ENCODE results near the gene SCLT1.

The SCLT1 gene

DNA sequence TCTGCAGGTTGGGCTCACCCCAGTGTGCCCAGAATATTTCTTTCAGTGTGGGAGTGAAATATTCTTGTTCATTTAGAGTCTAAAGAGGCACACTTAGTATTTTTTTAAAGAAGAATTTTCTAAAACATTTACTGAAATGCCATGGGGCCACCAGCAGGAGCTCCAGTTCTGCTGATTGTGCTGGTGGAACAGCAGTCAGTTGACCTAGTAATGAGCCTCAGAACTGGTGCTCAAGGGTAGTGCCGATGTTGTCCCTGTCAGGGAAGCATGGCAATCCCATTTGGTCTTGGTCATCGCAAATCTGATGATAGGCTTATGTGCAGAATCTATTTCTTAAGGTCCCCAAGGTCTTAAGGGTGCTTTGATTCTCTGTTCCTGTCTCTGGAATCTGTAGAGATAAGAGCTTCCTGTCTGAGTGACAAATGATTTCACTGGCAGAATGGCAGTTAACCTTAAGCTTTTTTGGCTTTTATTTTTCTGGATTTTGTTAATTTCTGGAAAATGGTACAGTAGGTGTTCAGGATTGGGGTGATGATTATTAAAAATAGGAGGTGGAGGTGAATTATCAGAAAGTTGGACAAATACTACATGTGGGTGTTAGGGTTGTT, 252.5 kb downstream of the SCLT1 start:
- DNase-seq (ENCODE audit: low read depth), result no peak
- H3K4me1 ChIP-seq (ENCODE audit: control insufficient read depth, insufficient read depth, low read length), result peaks cover 65% of the 10 kb centered on the region
- peaks cover 50% of the 10 kb centered on the region for H3K36me3 ChIP-seq (ENCODE audit: control insufficient read depth, insufficient read depth, low read length, severe bottlenecking)
- no peak overlapping the region for H3K4me3 ChIP-seq (ENCODE audit: low read length)
- no peak overlapping the region for H3K9ac ChIP-seq (ENCODE audit: low read length)
- H3K27me3 ChIP-seq (replicated peaks; ENCODE audit: control insufficient read depth, insufficient read depth, low read length), result no peaks in the 10 kb centered on the region
- no peaks in the 10 kb centered on the region for H3K9me3 ChIP-seq (ENCODE audit: control insufficient read depth, low read length)

DNA sequence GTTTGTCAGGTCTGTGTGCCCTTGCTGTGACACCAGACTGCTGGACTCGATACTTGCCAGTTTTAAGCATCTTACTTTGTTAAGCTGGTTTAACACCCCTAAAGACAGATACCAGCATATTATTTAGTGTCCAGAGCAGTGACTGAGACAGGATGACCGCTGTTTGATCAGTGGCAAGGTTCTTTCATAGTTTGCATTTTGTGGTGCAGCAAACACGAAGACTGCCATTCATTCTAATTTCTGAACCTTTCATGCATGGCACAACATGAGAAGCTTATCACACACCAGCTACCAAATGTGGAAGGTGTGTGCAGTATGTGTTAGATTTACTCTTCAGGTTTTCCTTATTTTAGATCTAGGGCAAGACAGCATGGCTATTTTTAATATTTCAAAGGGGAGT, 255.7 kb downstream of the SCLT1 start:
- no peaks in the 10 kb centered on the region for H3K9me3 ChIP-seq (ENCODE audit: control insufficient read depth, low read length)
- peaks cover 43% of the 10 kb centered on the region for H3K36me3 ChIP-seq (ENCODE audit: control insufficient read depth, insufficient read depth, low read length, severe bottlenecking)
- peaks cover 60% of the 10 kb centered on the region for H3K4me1 ChIP-seq (ENCODE audit: control insufficient read depth, insufficient read depth, low read length)
- H3K27me3 ChIP-seq (replicated peaks; ENCODE audit: control insufficient read depth, insufficient read depth, low read length), result no peaks in the 10 kb centered on the region
- H3K4me3 ChIP-seq (ENCODE audit: low read length), result no peak overlapping the region
- no peak overlapping the region for H3K9ac ChIP-seq (ENCODE audit: low read length)
- no peak for DNase-seq (ENCODE audit: low read depth)

- Histone ChIP-seq H3K27me3 (replicated peaks; ENCODE audit: control insufficient read depth, insufficient read depth, low read length) (no peaks in the 10 kb centered on the region), H3K4me3 (ENCODE audit: low read length) (no peak overlapping the region), H3K9ac (ENCODE audit: low read length) (no peak overlapping the region), H3K4me1 (ENCODE audit: control insufficient read depth, insufficient read depth, low read length) (peaks cover 63% of the 10 kb centered on the region), H3K9me3 (ENCODE audit: control insufficient read depth, low read length) (no peaks in the 10 kb centered on the region), H3K36me3 (ENCODE audit: control insufficient read depth, insufficient read depth, low read length, severe bottlenecking) (peaks cover 44% of the 10 kb centered on the region)
- no peak for DNase-seq (ENCODE audit: low read depth)
These were observed 256.1 kb downstream of the SCLT1 start for GRCh38 chr4:128837198-128837597.

GRCh38 chr4:128835498-128836222, 257.7 kb downstream of the SCLT1 start:
- H3K9ac ChIP-seq (ENCODE audit: low read length), result peak overlapping the region; percentile 51
- H3K9me3 ChIP-seq (ENCODE audit: control insufficient read depth, low read length), result no peaks in the 10 kb centered on the region
- peaks cover 45% of the 10 kb centered on the region for H3K36me3 ChIP-seq (ENCODE audit: control insufficient read depth, insufficient read depth, low read length, severe bottlenecking)
- H3K4me1 ChIP-seq (ENCODE audit: control insufficient read depth, insufficient read depth, low read length), result peaks cover 73% of the 10 kb centered on the region
- H3K4me3 ChIP-seq (ENCODE audit: low read length), result no peak overlapping the region
- no peak for DNase-seq (ENCODE audit: low read depth)
- no peaks in the 10 kb centered on the region for H3K27me3 ChIP-seq (replicated peaks; ENCODE audit: control insufficient read depth, insufficient read depth, low read length)
